ENCODE results near the gene TRAFD1.
A peak's percentile ranks its signal among the peaks of the same experiment; 100 is the strongest.
"Not testable (repeated sequence)": the region's sequence is repeated elsewhere in the genome, so short reads cannot be mapped to it uniquely, and the experiment has no call there.

Gene TRAFD1

GRCh38 chr12:112125250-112125999, at the start of gene TRAFD1:
TRAFD1 (plus strand) TSS chr12:112125560; CDS start chr12:112130523, 4,963 bp downstream.
- peak; percentile 96 for DNase-seq (ENCODE audit: low read depth, low spot score)

DNA sequence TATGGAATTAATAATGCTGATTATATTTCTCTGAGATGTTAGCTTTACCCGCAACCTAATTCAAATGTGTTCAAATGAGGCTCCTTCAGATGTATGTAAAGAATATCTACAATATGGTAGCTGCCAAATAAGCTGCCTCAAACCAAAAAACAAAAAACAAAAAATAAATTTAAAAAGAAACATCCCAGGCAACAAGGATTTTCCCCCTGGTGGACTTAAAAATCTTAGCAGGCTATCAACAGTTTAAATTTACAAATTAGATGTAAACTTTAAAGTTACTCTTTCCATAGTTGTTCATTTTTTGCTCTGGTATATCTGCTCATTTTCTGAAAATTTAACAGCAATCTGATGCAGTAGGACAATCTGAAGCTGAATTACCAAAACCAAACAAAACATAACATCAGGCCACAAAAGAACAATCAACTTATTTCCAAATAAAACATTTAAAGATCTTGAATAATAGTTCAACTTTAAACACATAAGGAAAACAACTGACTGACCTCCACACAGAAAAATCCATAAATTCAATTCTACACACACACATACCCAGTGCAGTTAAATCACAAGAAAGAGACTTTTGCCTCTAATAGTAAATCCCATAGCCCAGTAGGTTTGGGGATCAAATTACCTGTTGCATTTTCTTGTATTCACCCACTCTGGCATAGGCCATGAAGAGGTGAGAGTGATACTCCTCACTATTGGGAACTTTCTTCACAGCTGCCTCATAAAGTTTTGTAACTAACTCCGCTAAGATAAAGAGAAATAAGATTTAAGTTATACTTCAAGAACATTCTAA, 38.1 kb upstream of the TRAFD1 start:
- DNase-seq (ENCODE audit: low read depth, low spot score) = no peak

DNA sequence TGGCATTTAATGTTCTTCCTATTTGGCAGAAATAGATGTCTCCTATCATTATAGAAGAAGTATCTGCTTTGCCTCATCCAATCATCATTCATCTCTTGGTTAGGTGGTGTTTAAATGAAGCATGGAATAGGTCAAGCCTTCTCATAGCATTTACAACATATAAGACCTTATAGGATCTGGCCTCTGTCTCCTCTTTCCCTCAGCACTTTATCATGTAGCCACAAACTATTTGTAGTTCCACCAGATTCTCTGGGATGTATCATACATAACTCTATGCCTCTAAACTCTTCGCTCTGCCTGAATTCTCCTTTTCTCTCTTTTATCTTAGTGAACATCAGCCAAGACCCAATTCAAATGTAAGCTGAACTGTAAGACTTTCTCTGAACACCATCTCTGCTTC, 37.5 kb upstream of the TRAFD1 start:
- DNase-seq (ENCODE audit: low read depth, low spot score) = no peak

GRCh38 chr12:112091563-112091962, 33.8 kb upstream of the TRAFD1 start:
- no peak for DNase-seq (ENCODE audit: low read depth, low spot score)

DNA sequence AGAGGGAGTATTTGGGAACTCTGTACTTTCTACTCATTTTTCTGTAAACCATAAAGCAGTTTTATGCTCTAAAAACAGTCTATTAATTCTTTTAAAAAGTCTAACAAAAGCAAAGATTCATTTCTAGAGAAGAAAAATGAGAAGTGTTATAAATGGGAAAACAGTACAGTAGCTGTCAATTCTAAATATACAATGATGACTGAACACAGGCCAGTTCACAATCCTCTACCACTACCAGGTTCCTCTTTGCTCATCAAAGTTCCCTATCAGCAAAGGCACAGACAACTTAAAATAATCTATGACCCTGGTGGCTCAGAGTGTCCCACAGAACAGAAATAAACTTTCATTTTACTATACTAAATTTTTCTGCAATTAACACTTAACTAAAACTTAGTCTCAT, 29.3 kb upstream of the TRAFD1 start:
- DNase-seq (ENCODE audit: low read depth, low spot score) = no peak

DNA sequence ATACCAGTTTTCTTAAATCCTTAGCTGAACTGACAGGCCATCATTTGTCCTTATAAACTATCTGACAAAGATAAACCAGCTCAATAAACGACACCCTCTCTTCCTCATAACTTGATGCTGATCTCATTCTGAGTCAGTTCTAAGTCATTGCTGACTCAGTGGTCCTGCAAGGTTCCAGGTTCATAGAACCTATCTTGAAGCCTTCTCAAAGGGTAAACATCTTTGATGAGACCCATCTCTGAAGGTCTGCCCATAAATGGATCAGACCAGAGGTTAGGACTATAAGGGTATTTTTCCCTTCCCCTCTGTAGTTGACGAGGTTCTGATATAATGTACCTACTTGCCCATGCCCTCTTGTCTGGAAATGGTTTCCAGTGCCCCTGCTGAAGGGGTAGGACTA, 28.7 kb upstream of the TRAFD1 start:
- no peak for DNase-seq (ENCODE audit: low read depth, low spot score)

- DNase-seq (ENCODE audit: low read depth, low spot score) = no peak
These were observed 27.7 kb upstream of the TRAFD1 start for GRCh38 chr12:112097641-112098040.

- not testable (repeated sequence) for DNase-seq (ENCODE audit: low read depth, low spot score)
These were observed 24.9 kb upstream of the TRAFD1 start for GRCh38 chr12:112100500-112100899.

GRCh38 chr12:112102127-112102526, 23.2 kb upstream of the TRAFD1 start:
- no peak for DNase-seq (ENCODE audit: low read depth, low spot score)

DNA sequence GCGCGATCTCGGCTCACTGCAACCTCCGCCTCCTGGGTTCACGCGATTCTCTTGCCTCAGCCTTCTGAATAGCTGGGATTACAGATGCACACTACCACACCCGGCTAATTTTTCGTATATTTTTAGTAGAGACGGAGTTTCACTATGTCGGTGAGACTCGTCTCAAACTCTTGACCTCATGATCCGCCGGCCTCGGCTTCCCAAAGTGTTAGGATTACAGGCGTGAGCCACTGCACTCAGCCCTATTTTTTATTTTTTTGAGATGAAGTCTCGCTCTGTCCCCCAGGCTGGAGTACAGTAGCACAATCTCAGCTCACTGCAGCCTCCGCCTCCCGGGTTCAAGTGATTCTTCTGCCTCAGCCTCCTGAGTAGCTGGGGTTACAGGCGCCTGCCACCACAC, 22.6 kb upstream of the TRAFD1 start:
- not testable (repeated sequence) for DNase-seq (ENCODE audit: low read depth, low spot score)

GRCh38 chr12:112103758-112104503, 21.4 kb upstream of the TRAFD1 start:
- DNase-seq (ENCODE audit: low read depth, low spot score) = no peak

DNA sequence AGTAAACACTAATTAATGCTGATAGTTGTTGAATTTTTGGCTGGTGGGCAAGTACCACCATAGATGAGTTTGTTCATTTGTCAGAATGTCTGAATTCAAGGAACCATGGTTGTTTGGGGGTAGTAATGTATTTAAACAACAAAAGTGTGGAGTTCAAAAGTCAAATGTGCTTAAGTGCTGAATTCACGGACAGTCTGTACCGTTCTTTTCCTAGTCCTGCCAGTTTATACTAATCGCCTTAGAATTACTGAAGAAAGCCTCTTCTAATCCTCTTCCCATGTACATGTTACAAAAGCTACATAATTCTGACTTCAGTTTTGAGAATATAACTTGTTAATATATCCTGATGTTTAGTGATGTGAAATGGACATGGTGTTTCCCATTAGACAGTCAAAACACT, 19.5 kb upstream of the TRAFD1 start:
- DNase-seq (ENCODE audit: low read depth, low spot score) = no peak

- DNase-seq (ENCODE audit: low read depth, low spot score) = no peak
These were observed 17.8 kb upstream of the TRAFD1 start for GRCh38 chr12:112107306-112108201.

DNA sequence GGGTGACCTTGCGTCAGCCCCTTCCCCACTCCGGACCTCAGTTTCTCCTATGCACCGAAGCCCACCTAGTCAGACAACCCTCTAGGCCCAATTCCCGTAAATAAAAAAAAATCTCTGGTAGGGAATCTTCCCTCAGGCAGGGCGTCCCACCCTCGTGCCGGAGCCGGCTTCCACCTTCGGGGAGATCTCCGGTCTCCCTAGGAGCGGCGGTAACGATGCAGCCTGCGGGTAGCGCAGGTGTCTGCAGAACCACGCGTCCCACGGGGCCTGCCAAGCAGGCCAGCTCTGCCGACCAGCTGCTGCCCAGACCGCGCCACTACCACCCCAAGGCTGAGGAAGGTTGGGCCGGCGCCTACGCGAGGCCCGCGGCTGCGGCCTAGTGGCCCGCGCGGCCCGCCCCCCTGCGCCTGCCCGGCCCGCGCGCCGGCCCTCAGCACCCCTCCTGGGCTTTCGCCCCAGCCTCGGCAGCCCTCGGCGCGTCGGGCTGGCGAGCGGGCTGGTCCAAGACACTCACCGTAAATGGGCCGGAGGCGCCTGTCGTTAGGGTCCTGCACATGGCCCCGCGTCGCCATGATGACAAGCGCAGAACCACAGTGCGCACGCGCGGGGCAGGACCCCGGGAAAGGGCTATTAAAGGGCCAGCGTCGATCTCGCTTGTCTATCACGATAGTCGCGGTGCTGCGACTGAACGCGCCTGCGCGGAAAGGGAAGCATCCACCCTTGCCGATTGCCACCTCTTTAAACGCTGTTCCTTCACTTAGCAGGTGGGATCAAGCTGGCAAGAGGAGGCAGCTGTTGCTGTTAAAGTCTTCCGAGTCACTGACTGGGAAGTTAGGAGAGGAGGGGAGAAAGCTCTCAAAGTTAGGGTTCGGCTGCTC, 16.9 kb upstream of the TRAFD1 start, which contains the start of gene NAA25:
Gene NAA25, minus strand, starts transcription at position 582 of the 878 bp plus-strand sequence. Its CDS starts 10 bp downstream, at position 572.
- DNase-seq (ENCODE audit: low read depth, low spot score) = peak; percentile 77

DNA sequence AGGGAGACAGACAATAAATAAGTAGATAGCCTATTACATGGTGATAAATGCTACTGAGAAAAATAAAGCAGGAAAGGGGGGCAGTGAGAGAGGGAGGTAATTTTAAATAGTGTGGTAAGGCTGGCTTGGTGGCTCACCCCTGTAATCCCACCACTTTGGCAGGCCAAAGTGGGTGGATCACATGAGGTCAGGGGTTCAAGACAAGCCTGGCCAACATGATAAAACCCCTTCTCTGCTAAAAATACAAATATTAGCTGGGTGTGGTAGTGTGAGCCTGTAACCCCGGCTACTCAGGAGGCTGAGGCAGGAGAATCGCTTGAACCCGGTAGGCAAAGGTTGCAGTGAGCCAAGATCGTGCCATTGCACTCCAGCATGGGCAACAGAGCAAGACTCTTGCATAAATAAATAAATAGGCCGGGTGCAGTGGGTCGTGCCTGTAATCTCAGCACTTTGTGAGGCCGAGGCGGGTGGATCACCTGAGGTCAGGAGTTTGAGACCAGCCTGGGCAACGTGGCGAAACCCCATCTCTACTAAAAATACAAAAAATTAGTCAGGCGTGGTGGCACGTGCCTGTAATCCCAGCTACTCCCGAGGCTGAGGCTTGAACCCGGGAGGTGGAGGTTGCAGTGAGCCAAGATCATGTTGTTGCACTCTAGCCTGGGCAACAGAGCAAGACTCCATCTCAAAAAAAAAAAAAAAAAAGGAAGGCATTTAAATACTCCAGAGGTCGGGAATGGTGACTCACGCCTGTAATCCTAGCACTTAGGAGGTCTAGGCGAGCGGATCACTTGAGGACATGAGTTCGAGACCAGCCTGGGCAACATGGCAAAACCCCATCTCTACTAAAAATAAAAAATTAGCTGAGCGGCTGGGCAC, 14.3 kb upstream of the TRAFD1 start:
- not testable (repeated sequence) for DNase-seq (ENCODE audit: low read depth, low spot score)

DNA sequence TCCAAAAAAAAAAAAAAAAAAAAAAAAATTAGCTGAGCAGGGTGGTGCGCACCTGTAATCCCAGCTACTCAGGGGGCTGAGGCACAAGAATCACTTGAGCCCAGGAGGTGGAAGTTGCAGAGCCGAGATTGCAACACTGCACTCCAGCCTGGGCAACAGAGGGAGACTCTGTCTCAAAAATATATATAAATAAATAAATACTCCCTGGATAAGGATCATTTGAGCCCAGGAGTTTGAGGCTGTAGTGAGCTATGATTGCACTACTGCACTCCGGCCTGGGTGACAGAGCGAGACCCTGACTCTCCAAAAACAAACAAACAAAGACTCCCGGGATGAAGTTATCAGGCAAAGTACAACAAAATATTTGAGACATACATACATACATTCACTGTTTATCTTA, 13.4 kb upstream of the TRAFD1 start:
- DNase-seq (ENCODE audit: low read depth, low spot score) = no peak

DNA sequence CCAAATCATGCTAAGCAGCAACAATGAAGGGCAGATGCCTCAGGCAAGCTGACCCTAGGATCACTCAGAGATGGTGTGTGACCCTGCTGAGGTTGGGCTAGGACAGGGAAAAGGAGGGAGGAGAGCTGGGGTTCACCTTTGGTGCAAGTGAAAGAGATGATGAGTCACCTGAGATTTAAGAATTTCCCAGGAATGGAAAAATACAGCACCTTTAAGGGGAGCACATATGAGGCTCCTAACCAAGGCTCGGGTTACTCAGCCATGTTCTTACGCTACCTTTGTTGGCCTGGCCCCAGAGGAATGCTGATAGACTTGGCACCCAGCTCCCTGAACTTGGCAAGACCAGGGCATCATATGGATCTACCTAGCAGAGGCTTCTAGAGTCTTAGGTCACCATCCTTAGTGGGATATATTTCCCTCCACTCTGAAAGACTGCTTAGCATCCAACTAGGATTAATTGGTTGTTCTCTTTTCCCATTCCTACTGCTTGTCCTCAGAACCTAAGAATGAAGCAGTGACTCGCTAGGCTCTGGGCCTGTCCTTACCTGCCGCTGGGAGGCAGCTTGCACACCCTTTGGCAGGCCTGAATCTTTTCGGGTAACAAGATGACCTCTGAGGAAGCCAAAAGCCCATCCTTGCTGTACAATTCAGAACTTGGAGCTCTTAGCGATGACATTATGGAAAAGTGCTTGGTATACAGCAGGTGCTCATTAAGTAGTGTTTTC, 12.8 kb upstream of the TRAFD1 start:
- DNase-seq (ENCODE audit: low read depth, low spot score) = no peak

GRCh38 chr12:112115259-112116045, 9.9 kb upstream of the TRAFD1 start:
- DNase-seq (ENCODE audit: low read depth, low spot score) = no peak

All from activated CD4-positive, CD25-positive, alpha-beta regulatory T cell treated with anti-CD3 and anti-CD28 coated beads, Interleukin-2, amount 50 U/mL, for 16 hours (primary cell).